Common myeloid progenitor, CD34-positive (primary cell): ENCODE results near the gene UCMA.

Source experiments
- CTCF ChIA-PET: fragments of 350-600 bp; sonication (Branson Sonifier 250); formaldehyde crosslinking; loops from one replicate; lab custom pipeline; 2021; ENCODE audit warnings: antibody characterized with exemption; lab: Charles Lee
- POLR2A ChIA-PET: fragments of 350-600 bp; sonication (Branson Sonifier 250); formaldehyde crosslinking; loops from one replicate; lab custom pipeline; 2021; ENCODE audit warnings: antibody characterized with exemption; lab: Charles Lee
- DNase-seq, 3 donors: peaks; one replicate each; pipeline versions ENCODE4 v3.0.0 to v3.0.0-alpha.2; 2013
- H3K27ac ChIP-seq, 2 experiments: 1 replicate in 1 of 2; 2 replicates in 1 of 2; pipeline ENCODE4 v1.7.0; 2013; ENCODE audit warnings: inconsistent platforms in 2 of 2, low read length in 2 of 2, mild to moderate bottlenecking in 2 of 2, low read depth in 1 of 2, moderate library complexity in 1 of 2; ENCODE audit not compliant: severe bottlenecking in 2 of 2, insufficient read depth in 1 of 2, poor library complexity in 1 of 2
- H3K27me3 ChIP-seq, 5 experiments: replicated peaks in 2 of 5; 1 replicate in 3 of 5; 2 replicates in 2 of 5; pipeline versions ENCODE4 v1.6.1 to v1.7.0; 2013; ENCODE audit warnings: low read length in 4 of 5, mild to moderate bottlenecking in 2 of 5, moderate library complexity in 2 of 5, inconsistent platforms in 1 of 5; ENCODE audit not compliant: insufficient read depth in 5 of 5, control insufficient read depth in 4 of 5
- H3K36me3 ChIP-seq, 4 experiments: 1 replicate in 2 of 4; 2 replicates in 2 of 4; pipeline versions ENCODE4 v1.6.1 to v1.7.0; 2013; ENCODE audit warnings: low read length in 3 of 4, control low read depth in 1 of 4, mild to moderate bottlenecking in 1 of 4; ENCODE audit not compliant: control insufficient read depth in 4 of 4, insufficient read depth in 4 of 4
- H3K4me1 ChIP-seq, 4 experiments: 1 replicate in 3 of 4; 2 replicates in 1 of 4; pipeline versions ENCODE4 v1.6.1 to v1.7.1; 2013; ENCODE audit warnings: low read length in 3 of 4, mild to moderate bottlenecking in 3 of 4, control low read depth in 1 of 4, inconsistent platforms in 1 of 4, moderate library complexity in 1 of 4; ENCODE audit not compliant: control insufficient read depth in 4 of 4, insufficient read depth in 4 of 4; ENCODE audit errors: control extremely low read depth in 1 of 4
- H3K4me3 ChIP-seq, 7 experiments: 1 replicate in 4 of 7; 2 replicates in 3 of 7; pipeline versions ENCODE4 v1.5.1 to v1.7.0; 2013; ENCODE audit warnings: mild to moderate bottlenecking in 7 of 7, low read length in 6 of 7, moderate library complexity in 6 of 7, inconsistent platforms in 2 of 7, low read depth in 2 of 7, control low read depth in 1 of 7; ENCODE audit not compliant: insufficient read depth in 4 of 7, control insufficient read depth in 1 of 7; ENCODE audit errors: extremely low read depth in 1 of 7
- H3K9me3 ChIP-seq, 5 experiments: 1 replicate in 4 of 5; 2 replicates in 1 of 5; pipeline versions ENCODE4 v1.6.1 to v1.7.1; 2013; ENCODE audit warnings: low read length in 4 of 5, mild to moderate bottlenecking in 2 of 5, inconsistent platforms in 1 of 5, low read depth in 1 of 5, moderate library complexity in 1 of 5; ENCODE audit not compliant: control insufficient read depth in 4 of 5, insufficient read depth in 2 of 5; ENCODE audit errors: control extremely low read depth in 1 of 5
- WGBS: methylation state at CpG from one replicate; pipeline ENCODE4 v1.1.5; 2013; ENCODE audit not compliant: insufficient coverage; 5-methylcytosine and 5-hydroxymethylcytosine counted together

UCMA gene

GRCh38 chr10:13224210-13224995 is 9.8 kb downstream of the UCMA start:
- H3K36me3 ChIP-seq: no peaks in the 10 kb centered on the region
- WGBS: 99% methylated on average over 8 of the region's 11 CpGs
- ChIA-PET POLR2A (interaction anchor here (0.5 to 0.7 kb wide), 2 partner anchors 39 to 351 kb away, joined by 3 read pairs; no protein-coding TSS in a partner anchor), CTCF (interaction anchor here (1.2 kb wide), 1 partner anchor 18 kb away, joined by 3 read pairs; no protein-coding TSS in a partner anchor)
- H3K27ac ChIP-seq: no peak overlapping the region
- H3K4me3 ChIP-seq: no peak overlapping the region
- no peaks in the 10 kb centered on the region for H3K27me3 ChIP-seq
- peaks cover 0 to 4% (median 0%) of the 10 kb centered on the region in 5 experiments for H3K9me3 ChIP-seq
- DNase-seq: no peak
- no peaks in the 10 kb centered on the region for H3K4me1 ChIP-seq

GRCh38 chr10:13223241-13223640 is 10.9 kb downstream of the UCMA start:
- ChIA-PET POLR2A (no interaction called here), CTCF (no interaction called here)
- Histone ChIP-seq H3K9me3 (peaks cover 0 to 4% (median 0%) of the 10 kb centered on the region in 5 experiments), H3K4me3 (no peak overlapping the region), H3K4me1 (no peaks in the 10 kb centered on the region), H3K27me3 (no peaks in the 10 kb centered on the region), H3K27ac (no peak overlapping the region), H3K36me3 (no peaks in the 10 kb centered on the region)
- DNase-seq: no peak
- WGBS: 100% methylated on average over 4 of the region's 9 CpGs

GRCh38 chr10:13222566-13222965 is 11.6 kb downstream of the UCMA start:
- WGBS: 95% methylated on average over 4 of the region's 7 CpGs
- Histone ChIP-seq H3K27ac (no peak overlapping the region), H3K36me3 (no peaks in the 10 kb centered on the region), H3K9me3 (peaks cover 0 to 4% (median 0%) of the 10 kb centered on the region in 5 experiments), H3K4me1 (no peaks in the 10 kb centered on the region), H3K4me3 (no peak overlapping the region), H3K27me3 (no peaks in the 10 kb centered on the region)
- DNase-seq: no peak
- ChIA-PET CTCF (no interaction called here), POLR2A (no interaction called here)

GRCh38 chr10:13222151-13222550 is 12.0 kb downstream of the UCMA start:
- Histone ChIP-seq H3K27me3 (no peaks in the 10 kb centered on the region), H3K4me1 (no peaks in the 10 kb centered on the region), H3K27ac (no peak overlapping the region), H3K36me3 (no peaks in the 10 kb centered on the region), H3K4me3 (no peak overlapping the region), H3K9me3 (peaks cover 0 to 4% (median 0%) of the 10 kb centered on the region in 5 experiments)
- 97% methylated on average over 5 of the region's 6 CpGs for WGBS
- ChIA-PET CTCF (no interaction called here), POLR2A (no interaction called here)
- no peak for DNase-seq

DNA sequence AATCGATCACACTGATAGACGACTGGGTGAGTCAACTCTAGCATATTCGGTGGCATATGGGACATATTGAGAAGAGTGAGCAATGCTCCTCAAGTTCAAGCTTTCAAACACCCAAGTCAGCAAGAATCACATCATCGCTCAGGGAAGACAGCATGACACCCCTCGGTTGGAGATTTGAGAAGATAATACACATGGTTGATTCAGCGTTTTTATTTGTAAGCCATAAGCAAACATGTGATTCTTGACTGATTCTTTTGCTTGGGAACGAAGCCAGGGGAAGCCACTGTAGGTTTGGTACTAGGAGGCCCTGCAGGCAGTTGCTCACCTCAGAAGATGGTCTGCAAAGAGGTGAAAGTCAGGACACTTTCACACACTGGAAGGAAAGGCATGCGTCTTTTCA is 12.6 kb downstream of the UCMA start:
- Histone ChIP-seq H3K4me1 (no peaks in the 10 kb centered on the region), H3K9me3 (peaks cover 0 to 7% (median 0%) of the 10 kb centered on the region in 5 experiments), H3K4me3 (no peak overlapping the region), H3K27ac (no peak overlapping the region), H3K36me3 (no peaks in the 10 kb centered on the region), H3K27me3 (no peaks in the 10 kb centered on the region)
- POLR2A ChIA-PET: no interaction called here
- CTCF ChIA-PET: no interaction called here
- no peak for DNase-seq
- 92% methylated on average over 6 of the region's 8 CpGs for WGBS

GRCh38 chr10:13219685-13220670 is 14.2 kb downstream of the UCMA start:
- H3K27me3 ChIP-seq: no peaks in the 10 kb centered on the region
- H3K9me3 ChIP-seq: peaks cover 0 to 7% (median 0%) of the 10 kb centered on the region in 5 experiments
- H3K36me3 ChIP-seq: no peaks in the 10 kb centered on the region
- ChIA-PET POLR2A (no interaction called here), CTCF (no interaction called here)
- no peak overlapping the region for H3K27ac ChIP-seq
- H3K4me3 ChIP-seq: no peak overlapping the region
- 79% methylated on average over 11 of the region's 12 CpGs for WGBS
- no peaks in the 10 kb centered on the region for H3K4me1 ChIP-seq
- peak in 2 of 3 donors; percentile 40 to 46 for DNase-seq
